GM23248 (cell line): ENCODE results near the gene CPS1.

Experiments used
- EZH2 ChIP-seq: fragments of 200-600 bp; sonication (generic); IDR thresholded peaks from 2 replicates; pipeline ENCODE4 v1.6.1; 2018; ENCODE audit warnings: antibody characterized with exemption, mild to moderate bottlenecking; ENCODE audit not compliant: insufficient read depth, poor library complexity, severe bottlenecking
- EZH2phosphoT487 ChIP-seq: fragments of 200-600 bp; sonication (generic); IDR thresholded peaks from 2 replicates; pipeline ENCODE4 v1.6.1; 2018; ENCODE audit warnings: antibody characterized with exemption, moderate library complexity, mild to moderate bottlenecking, low read depth; ENCODE audit not compliant: insufficient read depth

- no peak for TF ChIP-seq EZH2
- no peak for TF ChIP-seq EZH2phosphoT487
Measured at GRCh38 chr2:210686401-210686800, 130.0 kb downstream of the CPS1 start.
